ENCODE data around the gene HTN1.
"Not testable (repeated sequence)": the region's sequence is repeated elsewhere in the genome, so short reads cannot be mapped to it uniquely, and the experiment has no call there.

Gene HTN1

DNA sequence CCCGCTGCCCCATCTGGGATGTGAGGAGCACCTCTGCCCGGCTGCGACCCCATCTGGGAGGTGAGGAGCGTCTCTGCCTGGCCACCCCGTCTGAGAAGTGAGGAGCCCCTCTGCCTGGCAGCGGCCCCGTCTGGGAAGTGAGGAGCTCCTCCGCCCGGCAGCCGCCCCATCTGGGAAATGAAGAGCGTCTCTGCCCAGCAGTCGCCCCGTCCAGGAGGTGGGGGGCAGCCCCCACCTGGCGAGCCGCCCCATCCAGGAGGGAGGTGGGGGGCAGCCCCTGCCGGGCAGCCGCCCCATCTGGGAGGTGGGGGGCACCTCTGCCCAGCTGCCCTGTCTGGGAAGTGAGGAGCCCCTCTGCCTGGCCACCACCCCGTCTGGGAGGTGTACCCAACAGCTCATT is 12.7 kb upstream of the HTN1 start:
- WGBS, 2 donors (ENCODE audit: extremely low coverage in 2 of 2, insufficient read length in 2 of 2, insufficient replicate concordance in 1 of 2), result no CpG with 5 or more reads among the region's 18 CpGs
- H3K23ac ChIP-seq (ENCODE audit: low read depth, low read length, poor library complexity), result not testable (repeated sequence)

DNA sequence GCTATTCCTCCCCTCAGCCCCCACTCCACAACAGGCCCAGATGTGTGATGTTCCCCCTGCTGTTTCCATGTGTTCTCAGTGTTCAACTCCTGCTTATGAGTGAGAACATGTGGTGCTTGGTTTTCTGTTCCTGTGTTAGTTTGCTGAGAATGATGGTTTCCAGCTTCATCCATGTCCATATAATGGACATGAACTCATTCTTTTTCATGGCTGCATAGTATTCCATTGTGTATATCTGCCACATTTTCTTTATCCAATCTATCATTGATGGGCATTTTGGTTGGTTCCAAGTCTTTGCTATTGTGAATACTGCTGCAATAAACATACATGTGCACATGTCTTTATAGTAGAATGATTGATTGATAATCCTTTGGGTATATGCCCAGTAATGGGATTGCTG is 10.3 kb upstream of the HTN1 start:
- not testable (repeated sequence) for H3K4me1 ChIP-seq (ENCODE audit: control insufficient read depth in 2 of 2, insufficient read depth in 1 of 2, low read depth in 1 of 2, low read length in 2 of 2); H2BK12ac ChIP-seq (ENCODE audit: low read length); H3K9me3 ChIP-seq (replicated peaks in 1 of 2; ENCODE audit: control insufficient read depth in 2 of 2, insufficient read depth in 1 of 2, low read depth in 1 of 2, low read length in 2 of 2)

More for the DNA sequence above, 12.7 kb upstream of the HTN1 start:
- not testable (repeated sequence) for H2AK5ac ChIP-seq (ENCODE audit: low read depth, low read length); H3K18ac ChIP-seq (ENCODE audit: low read length); H3K9me3 ChIP-seq (replicated peaks in 1 of 2; ENCODE audit: control insufficient read depth in 2 of 2, insufficient read depth in 1 of 2, low read depth in 1 of 2, low read length in 2 of 2); H3K4me2 ChIP-seq (ENCODE audit: insufficient read depth, low read length, poor library complexity, severe bottlenecking); H3K27ac ChIP-seq (replicated peaks; ENCODE audit: low read length); H3K14ac ChIP-seq (ENCODE audit: low read length); H3K9ac ChIP-seq (ENCODE audit: low read depth, low read length, poor library complexity); H3K4me1 ChIP-seq (ENCODE audit: control insufficient read depth in 2 of 2, insufficient read depth in 1 of 2, low read depth in 1 of 2, low read length in 2 of 2); H3K36me3 ChIP-seq (replicated peaks in 1 of 2; ENCODE audit: control insufficient read depth in 2 of 2, insufficient read depth in 2 of 2, low read length in 2 of 2); H3K27me3 ChIP-seq (ENCODE audit: control insufficient read depth in 3 of 3, insufficient read depth in 3 of 3, low read depth in 1 of 3, low read length in 3 of 3); H2AFZ ChIP-seq (ENCODE audit: low read length); H2BK5ac ChIP-seq (ENCODE audit: low read length); H2BK12ac ChIP-seq (ENCODE audit: low read length); H2BK15ac ChIP-seq (ENCODE audit: low read length); H4K8ac ChIP-seq (ENCODE audit: low read depth, low read length); DNase-seq (ENCODE audit: low spot score); H2BK120ac ChIP-seq (ENCODE audit: low read depth, low read length); H3K4me3 ChIP-seq (ENCODE audit: low read length in 2 of 2); H3K79me1 ChIP-seq (ENCODE audit: low read depth, low read length); H4K91ac ChIP-seq (ENCODE audit: low read depth, low read length, poor library complexity); H3K4ac ChIP-seq (ENCODE audit: low read length)

GRCh38 chr4:70041652-70042286 is 8.5 kb upstream of the HTN1 start:
- Histone ChIP-seq H2BK12ac (ENCODE audit: low read length) (no peak overlapping the region), H3K4me3 (ENCODE audit: low read length in 2 of 2) (no peak overlapping the region), H3K9me3 (replicated peaks in 1 of 2; ENCODE audit: control insufficient read depth in 2 of 2, insufficient read depth in 1 of 2, low read depth in 1 of 2, low read length in 2 of 2) (peaks cover 0 to 2% of the 10 kb centered on the region in 2 donors), H2BK120ac (ENCODE audit: low read depth, low read length) (no peak overlapping the region), H4K8ac (ENCODE audit: low read depth, low read length) (no peak overlapping the region), H3K36me3 (replicated peaks in 1 of 2; ENCODE audit: control insufficient read depth in 2 of 2, insufficient read depth in 2 of 2, low read length in 2 of 2) (no peaks in the 10 kb centered on the region), H3K79me1 (ENCODE audit: low read depth, low read length) (no peaks in the 10 kb centered on the region), H3K27me3 (ENCODE audit: control insufficient read depth in 3 of 3, insufficient read depth in 3 of 3, low read depth in 1 of 3, low read length in 3 of 3) (no peaks in the 10 kb centered on the region), H2BK15ac (ENCODE audit: low read length) (no peak overlapping the region), H3K18ac (ENCODE audit: low read length) (no peak overlapping the region), H3K4me1 (ENCODE audit: control insufficient read depth in 2 of 2, insufficient read depth in 1 of 2, low read depth in 1 of 2, low read length in 2 of 2) (no peaks in the 10 kb centered on the region), H4K91ac (ENCODE audit: low read depth, low read length, poor library complexity) (no peak overlapping the region), H3K14ac (ENCODE audit: low read length) (no peak overlapping the region), H2AFZ (ENCODE audit: low read length) (no peak overlapping the region), H3K9ac (ENCODE audit: low read depth, low read length, poor library complexity) (no peak overlapping the region), H3K23ac (ENCODE audit: low read depth, low read length, poor library complexity) (no peak overlapping the region), H3K4me2 (ENCODE audit: insufficient read depth, low read length, poor library complexity, severe bottlenecking) (no peak overlapping the region), H2AK5ac (ENCODE audit: low read depth, low read length) (no peak overlapping the region), H3K27ac (replicated peaks; ENCODE audit: low read length) (no peak overlapping the region), H3K4ac (ENCODE audit: low read length) (no peak overlapping the region), H2BK5ac (ENCODE audit: low read length) (no peak overlapping the region)
- no peak for DNase-seq (ENCODE audit: low spot score)
- no CpG with 5 or more reads among the region's 7 CpGs for WGBS, 2 donors (ENCODE audit: extremely low coverage in 2 of 2, insufficient read length in 2 of 2, insufficient replicate concordance in 1 of 2)

More for the DNA sequence above, 10.3 kb upstream of the HTN1 start:
- not testable (repeated sequence) for H2BK15ac ChIP-seq (ENCODE audit: low read length); H3K27ac ChIP-seq (replicated peaks; ENCODE audit: low read length); H3K23ac ChIP-seq (ENCODE audit: low read depth, low read length, poor library complexity); H3K4me2 ChIP-seq (ENCODE audit: insufficient read depth, low read length, poor library complexity, severe bottlenecking); H3K14ac ChIP-seq (ENCODE audit: low read length); H3K18ac ChIP-seq (ENCODE audit: low read length); H3K79me1 ChIP-seq (ENCODE audit: low read depth, low read length); DNase-seq (ENCODE audit: low spot score); H3K36me3 ChIP-seq (replicated peaks in 1 of 2; ENCODE audit: control insufficient read depth in 2 of 2, insufficient read depth in 2 of 2, low read length in 2 of 2); H2BK120ac ChIP-seq (ENCODE audit: low read depth, low read length); H4K8ac ChIP-seq (ENCODE audit: low read depth, low read length); H3K4ac ChIP-seq (ENCODE audit: low read length); H2AFZ ChIP-seq (ENCODE audit: low read length); H3K9ac ChIP-seq (ENCODE audit: low read depth, low read length, poor library complexity); H2AK5ac ChIP-seq (ENCODE audit: low read depth, low read length); H3K4me3 ChIP-seq (ENCODE audit: low read length in 2 of 2); H4K91ac ChIP-seq (ENCODE audit: low read depth, low read length, poor library complexity); H3K27me3 ChIP-seq (ENCODE audit: control insufficient read depth in 3 of 3, insufficient read depth in 3 of 3, low read depth in 1 of 3, low read length in 3 of 3); H2BK5ac ChIP-seq (ENCODE audit: low read length)

- not testable (repeated sequence) for H4K91ac ChIP-seq (ENCODE audit: low read depth, low read length, poor library complexity); H3K9me3 ChIP-seq (replicated peaks in 1 of 2; ENCODE audit: control insufficient read depth in 2 of 2, insufficient read depth in 1 of 2, low read depth in 1 of 2, low read length in 2 of 2); H3K23ac ChIP-seq (ENCODE audit: low read depth, low read length, poor library complexity); H3K27ac ChIP-seq (replicated peaks; ENCODE audit: low read length); H3K4me1 ChIP-seq (ENCODE audit: control insufficient read depth in 2 of 2, insufficient read depth in 1 of 2, low read depth in 1 of 2, low read length in 2 of 2); H2BK12ac ChIP-seq (ENCODE audit: low read length); H2BK120ac ChIP-seq (ENCODE audit: low read depth, low read length); H2AK5ac ChIP-seq (ENCODE audit: low read depth, low read length); H2BK15ac ChIP-seq (ENCODE audit: low read length); H3K36me3 ChIP-seq (replicated peaks in 1 of 2; ENCODE audit: control insufficient read depth in 2 of 2, insufficient read depth in 2 of 2, low read length in 2 of 2); H3K9ac ChIP-seq (ENCODE audit: low read depth, low read length, poor library complexity); H3K4me2 ChIP-seq (ENCODE audit: insufficient read depth, low read length, poor library complexity, severe bottlenecking); H3K18ac ChIP-seq (ENCODE audit: low read length); H3K79me1 ChIP-seq (ENCODE audit: low read depth, low read length); H2AFZ ChIP-seq (ENCODE audit: low read length); H3K4ac ChIP-seq (ENCODE audit: low read length); H4K8ac ChIP-seq (ENCODE audit: low read depth, low read length); H3K27me3 ChIP-seq (ENCODE audit: control insufficient read depth in 3 of 3, insufficient read depth in 3 of 3, low read depth in 1 of 3, low read length in 3 of 3); H2BK5ac ChIP-seq (ENCODE audit: low read length); DNase-seq (ENCODE audit: low spot score); H3K4me3 ChIP-seq (ENCODE audit: low read length in 2 of 2); H3K14ac ChIP-seq (ENCODE audit: low read length)
- no CpG with 5 or more reads among the region's 1 CpG for whole genome bisulfite sequencing, 2 donors (ENCODE audit: extremely low coverage in 2 of 2, insufficient read length in 2 of 2, insufficient replicate concordance in 1 of 2)
Observed at GRCh38 chr4:70056534-70056933, 6.3 kb downstream of the HTN1 start.
